Left ventricle myocardium inferior (tissue), 1 donor: ENCODE results near the gene HPS5. TPM values are rescaled to one million over a fixed set of nuclear protein-coding genes. Genes with fewer than 3 reads are reported as not detected.

Experiments used
- DNase-seq: peaks from one replicate; pipeline ENCODE4 v3.0.0-alpha.2; 2020
- H3K27ac ChIP-seq: fragments of 200-600 bp; replicated peaks from 2 replicates; pipeline ENCODE4 v1.8.0; 2021
- H3K27me3 ChIP-seq: fragments of 200-600 bp; 2 replicates; pipeline ENCODE4 v1.8.0; 2021; ENCODE audit warnings: low read depth
- H3K36me3 ChIP-seq: fragments of 200-600 bp; 2 replicates; pipeline ENCODE4 v1.8.0; 2021
- H3K4me1 ChIP-seq: fragments of 200-600 bp; 2 replicates; pipeline ENCODE4 v1.8.0; 2021
- H3K4me3 ChIP-seq: fragments of 200-600 bp; 2 replicates; pipeline ENCODE4 v1.8.0; 2021; ENCODE audit warnings: mild to moderate bottlenecking, moderate library complexity
- H3K9me3 ChIP-seq: fragments of 200-600 bp; replicated peaks from 2 replicates; pipeline ENCODE4 v1.8.0; 2021
- CTCF ChIP-seq: fragments of 200-600 bp; IDR thresholded peaks from 2 replicates; pipeline ENCODE4 v1.8.0; 2021; ENCODE audit warnings: antibody characterized with exemption, mild to moderate bottlenecking, borderline replicate concordance
- intact Hi-C: fragments of 100-400 bp; cut with micrococcal nuclease; formaldehyde crosslinking; loops from one replicate; pipeline ENCODE4 v1.11.0; 2022
- total RNA-seq: library from RNA; stranded (reverse); fragmentation: NEBNext Ultra II Directional; extraction: Animal tissue kit (Norgen Biotek cat#: 25700); gene quantifications from one replicate; pipeline ENCODE4 v1.2.1, GENCODE V29; 2021
- donor health status: DM: no; HTN: yes; CAD: no; lungs with severe emphysema.

HPS5 gene
- total RNA-seq, 1 donor from 2014 or later: 11.5 TPM

GRCh38 chr11:18317551-18317950 is 4.4 kb downstream of the HPS5 start:
- Histone ChIP-seq H3K4me3 (no peak overlapping the region), H3K4me1 (peaks cover 50% of the 10 kb centered on the region), H3K27me3 (no peaks in the 10 kb centered on the region), H3K36me3 (peaks cover 4% of the 10 kb centered on the region), H3K9me3 (no peaks in the 10 kb centered on the region), H3K27ac (no peak overlapping the region)
- intact Hi-C loops: no loop called here
- no peak for DNase-seq
- no peak for TF ChIP-seq CTCF

DNA sequence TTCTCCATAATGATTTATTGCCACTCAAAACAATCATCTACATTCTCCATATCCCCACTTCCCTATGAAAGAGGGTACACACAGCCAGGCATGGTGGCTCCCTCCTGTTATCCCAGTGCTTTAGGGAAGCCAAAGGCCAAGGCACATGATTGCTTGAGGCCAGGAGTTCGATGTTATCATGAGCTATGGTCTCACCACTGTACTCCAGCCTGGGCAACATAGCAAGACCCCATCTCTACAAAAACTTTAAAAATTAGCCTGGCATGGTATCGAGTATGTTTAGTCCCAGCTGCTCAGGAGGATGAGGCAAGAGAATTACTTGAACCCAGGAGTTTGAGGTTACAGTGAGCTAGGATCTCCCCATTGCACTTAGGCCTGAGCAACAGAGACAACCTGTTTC is 6.0 kb downstream of the HPS5 start:
- no peak for DNase-seq
- H3K36me3 ChIP-seq: peaks cover 13% of the 10 kb centered on the region
- TF ChIP-seq CTCF: no peak
- H3K27ac ChIP-seq: no peak overlapping the region
- no peaks in the 10 kb centered on the region for H3K9me3 ChIP-seq
- no peak overlapping the region for H3K4me3 ChIP-seq
- H3K4me1 ChIP-seq: peaks cover 37% of the 10 kb centered on the region
- no peaks in the 10 kb centered on the region for H3K27me3 ChIP-seq
- intact Hi-C loops: no loop called here

DNA sequence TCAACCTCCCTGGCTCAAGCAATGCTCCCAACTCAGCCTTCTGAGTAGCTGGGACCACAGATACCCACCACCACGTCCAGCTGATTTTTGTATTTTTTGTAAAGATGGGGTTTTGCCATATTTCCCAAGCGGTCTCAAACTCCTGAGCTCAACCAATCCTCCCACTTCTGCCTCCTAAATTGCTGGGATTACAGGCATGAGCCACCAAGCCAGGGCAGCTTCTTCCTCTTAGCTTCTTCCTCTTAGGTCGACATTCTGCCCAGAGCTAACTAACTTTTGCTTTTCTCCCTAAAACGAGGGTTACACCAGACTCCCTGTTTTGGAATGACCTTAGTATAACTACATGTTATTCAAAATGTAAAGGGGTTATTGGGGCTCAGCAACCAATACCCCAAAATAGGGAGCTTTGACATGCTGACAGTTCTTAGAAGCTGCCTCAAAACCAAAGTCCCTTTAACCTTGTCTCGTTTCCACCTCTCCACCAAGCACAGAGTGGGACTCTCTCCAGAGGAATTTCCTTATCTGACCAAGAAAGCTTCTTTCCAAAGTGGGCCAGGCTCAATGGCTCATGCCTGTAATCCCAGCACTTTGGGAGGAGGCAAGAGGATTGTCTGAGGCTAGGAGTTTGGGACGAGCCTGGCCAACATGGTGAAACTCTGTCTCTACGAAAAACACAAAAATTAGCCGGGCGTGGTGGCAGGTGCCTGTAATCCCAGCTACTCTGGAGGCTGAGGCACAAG is 7.0 kb downstream of the HPS5 start:
- intact Hi-C loops: no loop called here
- H3K27ac ChIP-seq: peak overlapping the region; percentile 28
- no peaks in the 10 kb centered on the region for H3K27me3 ChIP-seq
- no peak for TF ChIP-seq CTCF
- DNase-seq: no peak
- peaks cover 22% of the 10 kb centered on the region for H3K36me3 ChIP-seq
- no peaks in the 10 kb centered on the region for H3K9me3 ChIP-seq
- no peak overlapping the region for H3K4me3 ChIP-seq
- H3K4me1 ChIP-seq: peaks cover 30% of the 10 kb centered on the region

- H3K4me3 ChIP-seq: no peak overlapping the region
- TF ChIP-seq CTCF: no peak
- peaks cover 30% of the 10 kb centered on the region for H3K4me1 ChIP-seq
- no peak overlapping the region for H3K27ac ChIP-seq
- no peak for DNase-seq
- intact Hi-C loops: no loop called here
- peaks cover 30% of the 10 kb centered on the region for H3K36me3 ChIP-seq
- H3K9me3 ChIP-seq: no peaks in the 10 kb centered on the region
- H3K27me3 ChIP-seq: no peaks in the 10 kb centered on the region
These were observed 7.8 kb downstream of the HPS5 start for GRCh38 chr11:18313965-18314763.

GRCh38 chr11:18312663-18313420 is 9.1 kb downstream of the HPS5 start:
- no peak for TF ChIP-seq CTCF
- no peak for DNase-seq

More at GRCh38 chr11:18312663-18313420, 9.1 kb downstream of the HPS5 start:
- Histone ChIP-seq H3K27me3 (no peaks in the 10 kb centered on the region), H3K4me1 (peaks cover 30% of the 10 kb centered on the region), H3K9me3 (no peaks in the 10 kb centered on the region), H3K4me3 (no peak overlapping the region), H3K36me3 (peaks cover 43% of the 10 kb centered on the region), H3K27ac (peak overlapping the region; percentile 24)
- intact Hi-C loops: no loop called here
